ENCODE results near the gene DSCAML1.
A peak's percentile ranks its signal among the peaks of the same experiment; 100 is the strongest.

Gene DSCAML1, protein sequence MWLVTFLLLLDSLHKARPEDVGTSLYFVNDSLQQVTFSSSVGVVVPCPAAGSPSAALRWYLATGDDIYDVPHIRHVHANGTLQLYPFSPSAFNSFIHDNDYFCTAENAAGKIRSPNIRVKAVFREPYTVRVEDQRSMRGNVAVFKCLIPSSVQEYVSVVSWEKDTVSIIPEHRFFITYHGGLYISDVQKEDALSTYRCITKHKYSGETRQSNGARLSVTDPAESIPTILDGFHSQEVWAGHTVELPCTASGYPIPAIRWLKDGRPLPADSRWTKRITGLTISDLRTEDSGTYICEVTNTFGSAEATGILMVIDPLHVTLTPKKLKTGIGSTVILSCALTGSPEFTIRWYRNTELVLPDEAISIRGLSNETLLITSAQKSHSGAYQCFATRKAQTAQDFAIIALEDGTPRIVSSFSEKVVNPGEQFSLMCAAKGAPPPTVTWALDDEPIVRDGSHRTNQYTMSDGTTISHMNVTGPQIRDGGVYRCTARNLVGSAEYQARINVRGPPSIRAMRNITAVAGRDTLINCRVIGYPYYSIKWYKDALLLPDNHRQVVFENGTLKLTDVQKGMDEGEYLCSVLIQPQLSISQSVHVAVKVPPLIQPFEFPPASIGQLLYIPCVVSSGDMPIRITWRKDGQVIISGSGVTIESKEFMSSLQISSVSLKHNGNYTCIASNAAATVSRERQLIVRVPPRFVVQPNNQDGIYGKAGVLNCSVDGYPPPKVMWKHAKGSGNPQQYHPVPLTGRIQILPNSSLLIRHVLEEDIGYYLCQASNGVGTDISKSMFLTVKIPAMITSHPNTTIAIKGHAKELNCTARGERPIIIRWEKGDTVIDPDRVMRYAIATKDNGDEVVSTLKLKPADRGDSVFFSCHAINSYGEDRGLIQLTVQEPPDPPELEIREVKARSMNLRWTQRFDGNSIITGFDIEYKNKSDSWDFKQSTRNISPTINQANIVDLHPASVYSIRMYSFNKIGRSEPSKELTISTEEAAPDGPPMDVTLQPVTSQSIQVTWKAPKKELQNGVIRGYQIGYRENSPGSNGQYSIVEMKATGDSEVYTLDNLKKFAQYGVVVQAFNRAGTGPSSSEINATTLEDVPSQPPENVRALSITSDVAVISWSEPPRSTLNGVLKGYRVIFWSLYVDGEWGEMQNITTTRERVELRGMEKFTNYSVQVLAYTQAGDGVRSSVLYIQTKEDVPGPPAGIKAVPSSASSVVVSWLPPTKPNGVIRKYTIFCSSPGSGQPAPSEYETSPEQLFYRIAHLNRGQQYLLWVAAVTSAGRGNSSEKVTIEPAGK (N-terminal part only)

DNA sequence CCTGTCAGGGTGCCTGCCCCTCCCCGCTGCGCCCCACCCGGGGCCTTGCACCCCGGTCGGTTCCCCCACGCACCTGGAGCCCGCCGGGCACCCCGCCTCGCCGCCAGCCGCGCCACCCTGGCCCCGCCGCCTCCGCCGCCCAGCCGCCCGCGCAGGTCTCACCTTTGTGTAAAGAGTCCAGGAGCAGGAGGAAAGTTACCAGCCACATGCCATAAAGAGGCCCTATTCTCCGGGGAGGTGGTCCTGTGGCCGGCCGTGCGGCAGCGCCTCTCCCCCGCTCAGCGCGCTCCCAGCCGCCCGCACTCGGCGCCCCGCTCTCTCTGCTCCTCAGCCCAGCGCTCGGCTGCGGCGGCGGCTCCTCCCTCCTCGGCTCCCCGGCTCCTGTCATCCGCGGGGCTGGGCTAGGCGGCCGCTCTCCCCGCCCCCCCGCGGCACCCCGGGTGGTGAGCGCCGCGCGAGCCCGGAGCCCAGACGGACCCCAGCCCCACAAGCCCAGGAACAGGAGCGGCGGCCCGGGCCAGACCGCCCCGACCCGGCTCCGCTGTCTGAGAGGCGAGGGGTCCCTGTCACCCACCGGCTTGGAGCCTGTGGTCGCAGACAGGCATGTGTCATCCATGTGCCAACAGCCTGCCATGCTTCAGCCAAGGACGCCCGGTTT lies at the start of gene DSCAML1:
Gene DSCAML1 (minus strand): TSS at position 345 of the 658 bp plus-strand sequence. CDS start 137 bp downstream, at position 208.
- peak; percentile 83 for DNase-seq (ENCODE audit: low spot score)

DNA sequence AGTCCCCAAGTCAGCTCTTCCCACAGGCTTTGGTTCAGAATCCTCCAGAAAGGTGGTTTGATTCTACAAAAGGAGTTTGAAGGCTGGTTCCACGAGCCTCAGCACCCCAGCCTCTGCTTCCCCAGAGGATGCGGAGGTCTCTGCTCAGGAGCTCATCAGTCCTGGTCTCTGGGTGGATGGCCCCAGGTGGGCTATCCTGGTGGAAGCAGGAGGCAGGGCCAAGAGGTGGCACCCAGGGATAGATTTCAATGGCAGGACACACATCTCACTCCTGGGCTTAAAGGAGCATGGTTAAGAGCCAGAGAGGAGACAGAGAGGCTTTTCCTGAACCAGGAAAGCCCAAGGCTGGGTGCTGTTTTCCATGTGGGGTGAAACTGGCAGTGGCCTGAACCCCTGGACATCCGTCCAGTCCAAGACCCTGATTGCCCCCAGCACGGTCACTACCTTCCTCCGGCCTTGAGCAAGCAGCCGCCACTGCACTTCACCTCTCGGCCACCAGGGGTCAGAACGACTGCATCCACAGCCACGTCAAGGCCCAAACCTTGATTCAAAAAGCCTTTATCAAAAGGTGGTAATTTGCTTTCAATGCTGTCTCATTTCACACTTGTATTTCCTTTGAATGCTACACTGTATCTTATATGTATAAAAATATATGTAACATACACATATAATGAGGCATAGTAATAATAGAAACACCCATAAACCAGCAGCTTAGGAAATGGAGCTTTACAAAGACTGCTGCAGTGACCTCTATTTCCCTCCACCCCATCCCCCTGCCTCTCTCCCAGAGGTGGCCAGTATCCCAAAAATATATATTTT lies 46.9 kb upstream of the DSCAML1 start:
- peak; percentile 78 for DNase-seq (ENCODE audit: low spot score)

DNA sequence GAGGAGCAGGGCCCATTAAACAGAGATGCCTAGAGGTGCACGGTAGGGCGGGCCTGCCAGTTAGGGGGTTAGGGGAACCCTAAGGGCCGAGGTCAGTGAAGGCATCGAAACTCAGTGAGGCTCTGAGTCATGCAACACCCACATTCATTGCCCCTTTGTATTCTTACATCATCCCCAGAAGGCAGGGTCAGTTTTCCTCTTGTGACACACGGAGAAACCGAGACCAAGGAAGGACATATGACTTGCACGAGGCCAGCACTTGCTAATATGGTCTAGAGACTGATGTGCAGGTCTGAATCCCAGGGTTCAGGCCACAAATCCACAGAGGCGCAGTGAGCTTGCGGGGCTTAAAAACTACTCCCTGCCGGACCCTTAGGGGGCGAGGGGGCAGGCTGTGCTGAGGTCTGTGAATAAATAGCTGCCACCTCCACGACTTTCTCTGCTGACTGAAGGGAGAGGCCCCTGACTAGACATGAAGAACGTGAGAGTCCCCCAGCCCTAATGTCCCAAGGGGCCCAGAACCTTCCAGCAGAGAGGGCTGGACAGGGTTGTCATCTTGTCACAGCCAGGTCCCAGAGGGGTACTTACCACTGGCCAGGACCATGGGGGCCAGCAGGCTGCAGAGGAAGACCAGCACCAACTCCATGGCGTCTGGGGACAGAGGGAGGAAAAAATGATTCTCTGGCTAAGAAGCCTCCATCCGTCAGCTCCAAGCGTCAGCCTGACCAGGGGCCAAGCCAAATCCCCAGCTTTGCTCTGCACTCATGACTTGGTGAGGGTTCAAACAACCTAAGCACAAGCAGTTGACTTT lies 45.3 kb upstream of the DSCAML1 start:
- no peak for DNase-seq (ENCODE audit: low spot score)

DNA sequence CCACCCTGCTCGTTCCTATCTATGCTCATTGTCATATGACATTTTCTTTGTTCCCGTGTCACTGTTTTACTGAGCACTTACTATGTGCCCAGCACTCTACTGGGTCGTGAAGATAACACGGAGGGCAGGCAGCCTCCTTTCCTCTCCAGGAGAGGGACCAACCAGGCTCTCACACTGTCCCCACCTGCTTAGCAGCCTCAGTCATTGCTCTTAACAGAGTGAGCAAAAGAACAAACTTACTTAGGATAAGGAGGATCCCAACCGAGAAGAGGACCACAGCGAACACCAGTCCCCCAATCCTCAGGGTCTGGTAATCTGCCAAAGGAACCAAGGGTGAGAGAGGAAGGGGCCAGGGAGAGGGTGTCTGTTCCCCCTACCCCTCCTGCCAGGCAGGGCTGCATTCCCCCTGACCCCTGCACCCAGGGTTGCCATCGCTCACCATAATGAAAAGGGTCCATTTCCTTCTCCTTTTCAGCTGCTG lies 44.6 kb upstream of the DSCAML1 start:
- no peak for DNase-seq (ENCODE audit: low spot score)

DNA sequence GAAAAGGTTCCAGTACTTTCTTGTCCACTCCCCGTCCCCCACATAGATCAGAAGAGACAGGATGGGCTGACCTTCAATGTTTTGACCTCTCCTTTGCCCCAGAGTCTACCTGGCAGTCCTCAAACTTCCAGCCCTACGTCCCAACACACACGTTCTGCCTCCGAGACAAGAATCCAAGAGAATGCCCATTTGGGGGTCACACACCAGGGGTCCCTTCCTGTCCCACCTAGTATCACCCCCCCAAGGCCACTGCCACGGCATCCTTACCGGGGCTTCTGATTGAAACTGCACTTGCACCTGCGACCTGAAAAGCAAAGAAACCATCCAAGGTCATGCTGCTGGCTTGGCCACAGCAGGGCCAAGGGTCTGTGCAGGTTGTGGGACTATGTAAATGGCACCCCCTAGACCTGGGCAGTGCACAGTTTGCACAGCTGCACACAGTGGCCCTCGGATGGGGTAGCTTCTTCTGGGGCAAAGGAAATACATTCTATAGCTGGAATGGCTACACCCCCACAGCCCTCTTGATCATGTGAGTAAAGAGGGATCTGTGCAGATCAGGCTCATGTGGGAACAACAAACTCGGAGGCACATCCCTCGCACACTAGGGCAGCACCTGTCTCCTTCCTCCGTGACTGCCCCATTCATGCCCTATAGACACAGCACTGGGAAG lies 44.0 kb upstream of the DSCAML1 start:
- DNase-seq (ENCODE audit: low spot score), result no peak

DNA sequence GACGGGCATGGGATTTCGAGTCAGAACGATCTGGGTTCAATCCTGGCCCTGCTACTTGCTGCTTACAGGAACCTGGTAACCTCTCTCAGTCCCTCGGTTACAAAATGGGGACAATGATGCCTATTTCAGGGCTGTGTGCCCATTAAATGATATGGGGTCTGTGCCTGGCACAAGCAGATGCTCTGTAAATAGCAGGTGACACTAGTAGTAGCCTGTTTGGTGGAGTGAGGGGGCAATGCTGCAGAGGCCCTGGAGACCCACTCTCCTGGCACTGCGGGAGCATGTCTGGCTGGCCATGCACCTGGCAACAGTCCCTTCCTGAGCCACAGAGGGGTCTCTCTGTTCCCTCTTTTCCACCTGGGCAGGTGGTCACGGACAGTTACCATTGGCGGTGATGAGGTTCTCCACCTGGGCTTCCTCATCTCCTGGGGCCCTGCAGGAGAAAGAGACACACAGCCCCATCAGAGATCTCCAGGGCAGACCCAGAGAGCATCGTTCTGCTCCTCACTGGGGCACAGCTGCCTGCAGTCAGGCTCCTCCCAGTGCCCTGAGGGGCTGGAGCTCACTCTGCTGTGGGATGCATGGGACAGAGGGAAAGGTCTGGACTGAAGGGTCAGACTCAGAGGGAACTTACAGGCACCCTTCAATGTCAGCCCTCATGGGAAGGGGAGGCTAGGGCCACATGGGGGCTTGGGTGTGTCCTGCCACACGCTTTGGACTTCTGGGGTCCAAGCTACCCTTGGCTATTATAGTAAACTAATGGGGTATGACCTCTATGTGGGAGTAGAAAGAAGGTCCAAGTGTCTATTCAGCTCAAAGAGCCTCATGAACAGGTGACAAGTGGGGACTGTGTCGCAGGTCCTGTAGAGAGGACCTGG lies 43.2 kb upstream of the DSCAML1 start:
- no peak for DNase-seq (ENCODE audit: low spot score)

DNA sequence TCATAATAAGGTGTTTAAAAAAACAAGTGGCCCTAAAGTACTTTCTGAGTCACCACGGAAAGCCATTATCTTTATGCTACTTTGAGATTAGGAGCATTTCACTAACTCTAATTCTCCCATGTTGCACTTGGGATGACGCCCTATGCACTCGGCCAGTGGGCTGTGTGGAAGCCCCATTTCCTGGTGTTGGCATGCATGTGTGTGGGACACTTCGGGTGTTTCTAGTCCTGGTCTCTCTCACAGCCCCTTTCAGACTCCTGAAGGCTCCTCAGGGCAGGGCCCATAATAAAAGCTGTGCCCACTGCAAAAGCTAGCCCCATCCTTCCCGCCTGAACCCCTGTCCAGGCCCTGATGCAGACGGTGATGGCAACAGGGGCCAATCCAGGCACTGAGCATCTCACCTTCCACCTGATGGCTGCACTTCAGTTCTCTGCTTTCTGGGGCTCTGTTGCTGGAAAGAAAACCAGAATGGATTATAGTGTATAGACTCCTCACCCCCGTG lies 42.4 kb upstream of the DSCAML1 start:
- no peak for DNase-seq (ENCODE audit: low spot score)

DNA sequence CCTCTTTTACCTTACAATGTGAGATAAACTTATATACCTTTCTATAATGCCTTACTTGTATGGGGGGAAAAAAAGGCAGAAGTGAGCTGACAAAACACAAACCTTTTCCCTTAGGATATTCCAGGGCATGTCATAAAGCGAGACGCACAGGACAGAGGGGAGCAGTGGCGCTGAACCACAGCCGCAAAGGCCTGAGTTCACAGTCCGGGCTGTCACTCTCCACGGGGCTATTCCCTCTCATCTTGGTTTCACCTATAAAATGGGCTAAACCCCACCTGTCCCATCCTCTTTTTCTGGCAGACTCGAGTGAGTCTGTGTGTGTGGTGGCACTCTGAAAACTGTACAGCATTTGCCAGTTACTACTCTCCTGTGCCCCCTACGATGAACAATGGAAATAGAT lies 41.9 kb upstream of the DSCAML1 start:
- DNase-seq (ENCODE audit: low spot score), result no peak

DNA sequence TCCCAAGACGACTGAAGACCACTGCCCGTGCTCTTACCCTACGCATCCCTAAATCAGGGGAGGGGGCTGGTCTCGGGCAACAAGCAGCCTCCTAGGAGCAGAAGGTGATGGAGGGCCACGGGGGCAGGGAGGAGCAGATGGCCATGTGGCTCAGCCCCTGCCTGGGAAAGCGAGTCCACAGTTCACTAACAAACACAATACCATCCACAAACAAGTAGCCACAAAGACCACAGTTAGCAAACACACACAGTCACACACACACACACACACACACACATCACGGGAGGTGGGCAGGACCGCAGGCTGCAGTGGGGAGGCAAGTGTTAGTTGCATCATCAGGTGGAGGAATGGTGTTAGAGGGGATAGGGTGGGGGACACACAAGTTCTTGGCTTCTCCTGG lies 40.8 kb upstream of the DSCAML1 start:
- no peak for DNase-seq (ENCODE audit: low spot score)

DNA sequence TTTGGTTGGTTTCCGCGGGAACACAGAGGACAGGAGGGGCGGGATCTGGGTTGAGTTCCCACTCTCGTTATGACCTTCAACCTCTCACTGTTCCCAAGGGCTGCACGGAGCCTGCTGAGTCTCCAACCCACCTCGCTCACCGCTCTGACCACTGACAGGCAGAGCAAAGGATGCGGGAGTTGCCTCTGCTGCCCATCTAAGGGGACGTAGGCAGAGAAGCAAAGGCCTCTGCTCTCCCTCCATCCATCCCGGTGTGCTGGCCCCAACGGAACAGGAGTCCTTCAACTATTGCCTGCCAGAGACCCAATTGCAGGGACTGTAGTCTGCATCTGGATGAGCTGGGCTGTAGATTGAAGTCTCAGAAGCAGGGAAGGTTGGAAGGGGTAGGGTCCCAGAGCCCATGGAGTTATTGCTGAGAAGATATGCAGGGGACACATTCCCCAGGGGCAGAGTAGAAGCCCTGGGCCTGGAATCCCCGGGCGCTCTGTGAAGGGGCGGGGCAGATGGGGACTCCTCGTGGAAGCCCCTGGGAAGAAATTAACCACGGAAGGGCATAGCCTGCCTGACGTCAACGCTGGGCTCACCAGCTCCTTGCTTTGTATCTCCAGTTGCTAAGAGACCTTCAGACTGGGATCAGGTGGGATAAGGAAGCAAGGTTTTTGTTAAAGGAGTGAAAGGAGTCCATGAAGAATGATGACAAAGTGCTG lies 40.2 kb upstream of the DSCAML1 start:
- no peak for DNase-seq (ENCODE audit: low spot score)

DNA sequence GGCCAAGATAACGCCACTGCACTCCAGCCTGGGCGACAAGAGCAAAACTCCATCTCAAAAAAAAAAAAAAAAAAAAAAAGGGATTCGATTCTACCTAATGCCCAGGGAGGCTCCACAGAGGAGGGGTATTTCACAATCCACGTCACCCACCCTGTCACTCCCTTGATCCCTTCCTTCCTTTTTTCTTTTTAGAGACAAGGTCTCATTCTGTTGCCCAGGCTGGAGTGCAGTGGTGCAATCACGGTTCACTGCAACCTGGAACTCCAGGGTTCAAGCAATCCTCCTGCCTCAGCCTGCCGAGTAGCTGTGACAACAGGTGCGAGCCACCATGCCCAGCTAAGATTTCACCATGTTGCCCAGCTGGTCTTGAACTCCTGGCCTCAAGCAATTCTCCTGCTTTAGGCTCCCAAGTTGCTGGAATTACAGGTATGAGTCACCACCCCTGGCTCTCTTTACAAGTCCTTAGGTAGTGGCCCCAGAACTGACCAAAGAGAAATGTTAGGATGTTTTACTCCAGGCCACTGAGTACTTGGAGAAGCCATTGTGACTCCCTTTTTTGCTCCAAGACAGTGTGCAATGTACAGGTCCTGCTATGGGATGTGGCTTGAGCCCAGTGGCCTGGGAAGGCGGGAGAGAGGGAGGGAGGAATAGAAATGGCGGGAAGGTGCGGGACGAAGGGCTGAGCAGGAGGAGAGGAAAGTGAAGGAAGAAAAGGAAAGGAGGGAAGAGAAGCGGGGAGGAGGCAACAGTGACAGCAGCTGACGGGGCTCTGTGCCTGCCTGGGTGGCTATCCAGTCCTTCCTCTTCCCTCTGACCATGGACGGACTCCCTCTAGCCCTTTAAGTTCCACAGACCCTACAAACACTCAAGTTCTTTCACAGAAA lies 39.3 kb upstream of the DSCAML1 start:
- no peak for DNase-seq (ENCODE audit: low spot score)

DNA sequence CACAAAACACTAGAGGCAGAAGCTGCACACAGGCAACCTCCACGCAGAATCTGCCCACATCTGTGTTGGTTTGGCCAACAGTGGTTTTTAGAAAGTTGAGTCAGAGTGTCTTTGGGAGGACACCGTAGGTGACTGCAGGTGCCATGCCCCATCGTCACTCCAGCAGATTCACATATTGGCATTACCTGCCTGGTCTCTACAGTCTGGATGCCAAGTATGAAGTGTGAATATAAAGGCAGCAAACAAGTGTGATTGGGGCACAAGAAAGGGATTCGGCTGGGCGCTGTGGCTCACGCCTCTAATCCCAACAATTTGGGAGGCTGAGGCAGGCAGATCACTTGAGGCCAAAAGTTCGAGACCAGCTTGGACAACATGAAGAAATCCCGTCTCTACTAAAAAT lies 38.6 kb upstream of the DSCAML1 start:
- DNase-seq (ENCODE audit: low spot score), result no peak

DNA sequence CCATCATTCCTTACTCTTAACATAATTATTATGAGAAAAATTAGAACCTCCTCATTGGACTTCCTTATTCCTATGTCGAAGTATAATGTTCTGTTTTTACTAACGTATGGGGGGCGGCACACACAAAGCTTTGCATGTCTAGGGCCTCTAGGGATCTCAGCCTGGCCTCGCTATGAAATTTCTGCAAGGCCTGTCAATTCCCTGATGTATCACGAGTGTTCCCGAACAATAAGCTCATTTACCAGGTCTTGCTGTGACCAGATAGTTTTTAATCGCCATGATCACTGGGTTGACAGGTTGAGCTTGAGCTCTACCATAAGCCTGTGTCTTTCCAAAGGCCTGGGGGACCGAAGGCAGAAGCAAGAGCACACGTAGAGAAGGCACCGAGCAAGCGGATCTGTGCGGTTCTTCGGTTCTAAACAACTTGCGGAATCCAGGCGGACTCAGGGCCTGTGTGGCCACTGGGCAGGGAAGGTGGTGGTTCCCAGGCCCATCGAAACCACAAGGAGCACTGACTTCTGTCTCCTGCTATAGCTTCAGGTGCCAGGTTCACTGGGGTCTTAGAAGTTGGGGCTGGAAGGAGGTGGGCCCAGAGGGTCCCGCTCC lies 37.9 kb upstream of the DSCAML1 start:
- no peak for DNase-seq (ENCODE audit: low spot score)

DNA sequence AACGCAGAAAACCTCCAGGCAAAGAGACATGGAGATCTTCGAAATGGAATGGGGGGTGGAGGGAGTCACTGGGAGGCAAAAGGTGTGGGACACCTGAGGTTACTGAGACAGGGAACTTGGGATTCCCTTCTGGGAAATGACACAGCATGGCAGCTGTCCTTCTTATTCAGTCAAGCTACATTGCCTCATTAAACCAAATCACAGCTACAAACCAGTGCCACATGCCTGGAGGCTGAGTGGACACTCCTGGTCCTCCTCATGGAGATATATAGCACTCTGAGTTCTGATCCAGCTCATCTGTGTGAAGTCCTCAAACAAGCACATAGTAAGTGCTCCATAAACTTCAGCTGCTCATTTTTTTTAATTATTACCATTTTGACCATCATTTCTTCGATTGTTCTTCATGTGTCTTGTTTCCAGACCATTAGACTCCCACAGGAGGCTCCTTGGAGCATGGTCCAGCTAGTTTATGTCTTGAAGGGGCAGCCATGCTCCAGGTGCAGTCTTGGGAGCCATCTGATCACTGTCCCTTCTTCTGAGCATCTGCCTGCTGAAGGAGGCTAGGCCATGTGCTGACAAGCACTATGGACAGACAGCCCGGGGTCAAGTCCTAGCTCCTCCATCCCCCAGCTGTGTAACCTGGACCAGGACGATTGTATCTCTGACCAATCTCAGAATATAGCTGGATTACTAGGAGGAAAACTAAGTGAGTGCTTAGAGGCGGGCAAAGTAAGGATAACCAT lies 37.2 kb upstream of the DSCAML1 start:
- DNase-seq (ENCODE audit: low spot score), result no peak

DNA sequence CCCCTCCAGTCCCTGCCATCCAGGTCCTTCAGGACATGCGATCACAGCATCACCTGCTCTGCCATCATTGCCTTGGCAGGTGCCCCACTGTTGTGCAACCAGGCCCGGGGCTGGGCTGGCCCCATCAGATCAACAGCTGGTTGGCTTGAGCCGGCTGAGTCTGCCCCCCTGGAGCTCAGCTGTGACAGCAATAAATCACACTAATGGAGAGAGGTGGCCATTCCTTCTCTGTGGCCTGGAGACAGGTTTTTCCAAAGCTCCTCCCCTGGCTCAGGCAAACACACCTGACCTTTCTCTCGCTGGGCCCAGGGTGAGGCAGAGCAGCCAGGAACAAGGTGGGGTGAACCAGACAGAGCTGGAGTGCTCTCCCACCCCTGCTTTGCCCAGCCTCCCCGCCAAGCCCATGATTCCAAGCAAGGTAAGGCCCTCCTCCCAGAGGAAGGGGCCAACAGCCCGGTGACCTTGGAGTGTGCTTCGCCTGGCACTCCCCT lies 36.4 kb upstream of the DSCAML1 start:
- no peak for DNase-seq (ENCODE audit: low spot score)

Measured in D341Med (cell line).